WTC11 (cell line): ENCODE results near the gene TMEM259.

Experiments used
- CTCF ChIP-seq: fragments of 200-600 bp; IDR thresholded peaks from 2 replicates; pipeline ENCODE4 v1.8.0; 2022; ENCODE audit warnings: antibody characterized with exemption
- ETV6 ChIP-seq: sonication (generic); formaldehyde crosslinking; IDR thresholded peaks from 2 replicates; pipeline ENCODE4 v1.8.1; 2022; ENCODE audit warnings: mild to moderate bottlenecking, missing genetic modification reagents
- JUN ChIP-seq: sonication (generic); formaldehyde crosslinking; IDR thresholded peaks from 2 replicates; pipeline ENCODE4 v1.8.0; 2023; ENCODE audit warnings: mild to moderate bottlenecking, missing genetic modification reagents
- NFYB ChIP-seq: sonication (generic); formaldehyde crosslinking; conservative IDR thresholded peaks from 2 replicates; pipeline ENCODE4 v1.8.0; 2022; ENCODE audit warnings: low read depth, missing genetic modification reagents
- SMAD4 ChIP-seq: sonication (generic); formaldehyde crosslinking; IDR thresholded peaks from 2 replicates; pipeline ENCODE4 v1.8.0; 2022; ENCODE audit warnings: mild to moderate bottlenecking, missing genetic modification reagents
- ZNF232 ChIP-seq: sonication (generic); formaldehyde crosslinking; IDR thresholded peaks from 2 replicates; pipeline ENCODE4 v1.8.0; 2022; ENCODE audit warnings: mild to moderate bottlenecking, missing genetic modification reagents
- ZNF512 ChIP-seq: sonication (generic); formaldehyde crosslinking; IDR thresholded peaks from 2 replicates; pipeline ENCODE4 v1.8.1; 2022; ENCODE audit warnings: missing genetic modification reagents, borderline replicate concordance
- TF ChIP-seq, protein P1 (sequence below): sonication (generic); formaldehyde crosslinking; IDR thresholded peaks from 2 replicates; pipeline ENCODE4 v1.8.0; 2023; ENCODE audit warnings: missing genetic modification reagents
- TF ChIP-seq, protein P2 (sequence below): sonication (generic); formaldehyde crosslinking; IDR thresholded peaks from 2 replicates; pipeline ENCODE4 v1.8.0; 2022; ENCODE audit warnings: mild to moderate bottlenecking, missing genetic modification reagents

GRCh38 chr19:1049106-1049505 lies 28.2 kb upstream of the TMEM259 start:
- TF ChIP-seq, protein P1, sequence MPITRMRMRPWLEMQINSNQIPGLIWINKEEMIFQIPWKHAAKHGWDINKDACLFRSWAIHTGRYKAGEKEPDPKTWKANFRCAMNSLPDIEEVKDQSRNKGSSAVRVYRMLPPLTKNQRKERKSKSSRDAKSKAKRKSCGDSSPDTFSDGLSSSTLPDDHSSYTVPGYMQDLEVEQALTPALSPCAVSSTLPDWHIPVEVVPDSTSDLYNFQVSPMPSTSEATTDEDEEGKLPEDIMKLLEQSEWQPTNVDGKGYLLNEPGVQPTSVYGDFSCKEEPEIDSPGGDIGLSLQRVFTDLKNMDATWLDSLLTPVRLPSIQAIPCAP (CRISPR knock-in tag) = no peak
- TF ChIP-seq SMAD4 (CRISPR knock-in tag) = no peak
- TF ChIP-seq, protein P2, sequence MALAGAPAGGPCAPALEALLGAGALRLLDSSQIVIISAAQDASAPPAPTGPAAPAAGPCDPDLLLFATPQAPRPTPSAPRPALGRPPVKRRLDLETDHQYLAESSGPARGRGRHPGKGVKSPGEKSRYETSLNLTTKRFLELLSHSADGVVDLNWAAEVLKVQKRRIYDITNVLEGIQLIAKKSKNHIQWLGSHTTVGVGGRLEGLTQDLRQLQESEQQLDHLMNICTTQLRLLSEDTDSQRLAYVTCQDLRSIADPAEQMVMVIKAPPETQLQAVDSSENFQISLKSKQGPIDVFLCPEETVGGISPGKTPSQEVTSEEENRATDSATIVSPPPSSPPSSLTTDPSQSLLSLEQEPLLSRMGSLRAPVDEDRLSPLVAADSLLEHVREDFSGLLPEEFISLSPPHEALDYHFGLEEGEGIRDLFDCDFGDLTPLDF (CRISPR knock-in tag) = no peak
- TF ChIP-seq CTCF = no peak
- no peak for TF ChIP-seq NFYB (CRISPR knock-in tag)
- TF ChIP-seq ZNF512 = no peak
- no peak for TF ChIP-seq JUN
- TF ChIP-seq ZNF232 (CRISPR knock-in tag) = no peak
- TF ChIP-seq ETV6 (CRISPR knock-in tag) = no peak
